H9 (cell line): ENCODE measurements around the gene SHH. TPM values are rescaled to one million over a fixed set of nuclear protein-coding genes. Genes with fewer than 3 reads are reported as not detected.
A peak's percentile ranks its signal among the peaks of the same experiment; 100 is the strongest.

Experiments
- DNase-seq: peaks from one replicate; pipeline ENCODE4 v3.0.0-alpha.2; 2017
- H2AFZ ChIP-seq: one replicate; pipeline ENCODE4 v1.6.1; 2013; ENCODE audit warnings: mild to moderate bottlenecking, low read length, control low read depth, moderate library complexity
- H2AK5ac ChIP-seq: 2 replicates; pipeline ENCODE4 v1.6.1; 2013; ENCODE audit warnings: low read length, control low read depth, mixed read lengths; ENCODE audit not compliant: insufficient read length
- H2BK120ac ChIP-seq: one replicate; pipeline ENCODE4 v1.6.1; 2013; ENCODE audit warnings: low read depth, mild to moderate bottlenecking, low read length, control low read depth, inconsistent platforms; ENCODE audit not compliant: poor library complexity, severe bottlenecking
- H2BK12ac ChIP-seq: 2 replicates; pipeline ENCODE4 v1.6.1; 2013; ENCODE audit warnings: low read length, control low read depth, mixed read lengths, low read depth; ENCODE audit not compliant: insufficient read length
- H2BK15ac ChIP-seq: 2 replicates; pipeline ENCODE4 v1.6.1; 2013; ENCODE audit warnings: low read depth, low read length, control low read depth
- H2BK20ac ChIP-seq: one replicate; pipeline ENCODE4 v1.6.1; 2013; ENCODE audit warnings: low read depth, mild to moderate bottlenecking, low read length, control low read depth, inconsistent platforms; ENCODE audit not compliant: poor library complexity, severe bottlenecking
- H2BK5ac ChIP-seq: 2 replicates; pipeline ENCODE4 v1.6.1; 2013; ENCODE audit warnings: low read length, control low read depth, mixed read lengths; ENCODE audit not compliant: insufficient read length
- H3K14ac ChIP-seq: 2 replicates; pipeline ENCODE4 v1.6.1; 2013; ENCODE audit warnings: low read length, control low read depth; ENCODE audit not compliant: insufficient read depth
- H3K18ac ChIP-seq: 2 replicates; pipeline ENCODE4 v1.6.1; 2013; ENCODE audit warnings: low read depth, mild to moderate bottlenecking, mixed read lengths, low read length, control low read depth; ENCODE audit not compliant: insufficient read length
- H3K23ac ChIP-seq: 2 replicates; pipeline ENCODE4 v1.6.1; 2013; ENCODE audit warnings: low read length, control low read depth, mixed read lengths, low read depth; ENCODE audit not compliant: insufficient read length
- H3K23me2 ChIP-seq: 2 replicates; pipeline ENCODE4 v1.6.1; 2013; ENCODE audit warnings: low read depth, mild to moderate bottlenecking, mixed read lengths, low read length, control low read depth; ENCODE audit not compliant: insufficient read length, poor library complexity, severe bottlenecking
- H3K27ac ChIP-seq: 2 replicates; pipeline ENCODE4 v1.5.1; 2013; ENCODE audit warnings: low read length, control low read depth, mixed read lengths, low read depth; ENCODE audit not compliant: insufficient read length
- H3K27me3 ChIP-seq: 2 replicates; pipeline ENCODE4 v1.6.1; 2013; ENCODE audit warnings: low read length, control low read depth, inconsistent platforms; ENCODE audit not compliant: insufficient read depth
- H3K4ac ChIP-seq: 2 replicates; pipeline ENCODE4 v1.6.1; 2013; ENCODE audit warnings: low read depth, mild to moderate bottlenecking, control low read depth, inconsistent platforms, low read length, moderate library complexity
- H3K4me1 ChIP-seq: 2 replicates; pipeline ENCODE4 v1.6.1; 2013; ENCODE audit warnings: low read length, control low read depth, inconsistent platforms; ENCODE audit not compliant: insufficient read depth
- H3K4me2 ChIP-seq: 2 replicates; pipeline ENCODE4 v1.6.1; 2013; ENCODE audit warnings: low read length, control low read depth, mixed read lengths; ENCODE audit not compliant: insufficient read length, insufficient read depth
- H3K56ac ChIP-seq: 2 replicates; pipeline ENCODE4 v1.6.1; 2013; ENCODE audit warnings: low read depth, mild to moderate bottlenecking, mixed read lengths, low read length, control low read depth; ENCODE audit not compliant: insufficient read length
- H3K79me1 ChIP-seq: 2 replicates; pipeline ENCODE4 v1.6.1; 2013; ENCODE audit warnings: low read depth, mild to moderate bottlenecking, moderate library complexity, low read length, control low read depth, inconsistent platforms; ENCODE audit not compliant: insufficient read depth, poor library complexity, severe bottlenecking
- H3K79me2 ChIP-seq: 2 replicates; pipeline ENCODE4 v1.6.1; 2013; ENCODE audit warnings: low read length, control low read depth, inconsistent platforms; ENCODE audit not compliant: insufficient read depth
- H3K9ac ChIP-seq: 2 replicates; pipeline ENCODE4 v1.6.1; 2013; ENCODE audit warnings: low read length, control low read depth, mixed read lengths; ENCODE audit not compliant: insufficient read length; ENCODE audit errors: extremely low read depth
- H3K9me3 ChIP-seq: one replicate; pipeline ENCODE4 v1.6.1; 2013; ENCODE audit warnings: low read depth, low read length, inconsistent platforms; ENCODE audit not compliant: control insufficient read depth
- H3T11ph ChIP-seq: one replicate; pipeline ENCODE4 v1.6.1; 2013; ENCODE audit warnings: mild to moderate bottlenecking, low read length, control low read depth, inconsistent platforms
- H4K20me1 ChIP-seq: one replicate; pipeline ENCODE4 v1.6.1; 2013; ENCODE audit not compliant: control insufficient read depth, insufficient read length, insufficient read depth
- H4K5ac ChIP-seq: 2 replicates; pipeline ENCODE4 v1.6.1; 2013; ENCODE audit warnings: low read depth, mild to moderate bottlenecking, mixed read lengths, low read length, control low read depth; ENCODE audit not compliant: insufficient read length
- H4K8ac ChIP-seq: replicated peaks from 2 replicates; pipeline ENCODE4 v1.6.1; 2013; ENCODE audit warnings: low read length, control low read depth, mixed read lengths, low read depth; ENCODE audit not compliant: insufficient read length
- H4K91ac ChIP-seq: 2 replicates; pipeline ENCODE4 v1.6.1; 2013; ENCODE audit warnings: low read depth, mild to moderate bottlenecking, moderate library complexity, mixed read lengths, low read length, control low read depth; ENCODE audit not compliant: insufficient read length
- H3K27ac Mint-ChIP-seq, 3 experiments: 2 replicates in 2 of 3; 3 replicates in 1 of 3; pipeline ENCODE4 v1.8.0; 2020 to 2021; ENCODE audit warnings: mixed read lengths in 3 of 3, mild to moderate bottlenecking in 1 of 3, moderate library complexity in 1 of 3
- H3K27me3 Mint-ChIP-seq: 2 replicates; pipeline ENCODE4 v1.8.0; 2021; ENCODE audit warnings: low read depth, mild to moderate bottlenecking, moderate library complexity, mixed read lengths
- H3K36me3 Mint-ChIP-seq, 3 experiments: 2 replicates in 2 of 3; 3 replicates in 1 of 3; pipeline ENCODE4 v1.8.0; 2020 to 2021; ENCODE audit warnings: low read depth in 3 of 3, mixed read lengths in 3 of 3; ENCODE audit not compliant: insufficient read depth in 1 of 3
- H3K4me1 Mint-ChIP-seq, 2 experiments: 2 replicates each; pipeline ENCODE4 v1.8.0; 2020; ENCODE audit warnings: mixed read lengths in 2 of 2
- H3K4me3 Mint-ChIP-seq, 2 experiments: 2 replicates in 1 of 2; 3 replicates in 1 of 2; pipeline ENCODE4 v1.8.0; 2020 to 2021; ENCODE audit warnings: mild to moderate bottlenecking in 2 of 2, mixed read lengths in 2 of 2, moderate library complexity in 1 of 2
- H3K9me3 Mint-ChIP-seq, 2 experiments: 2 replicates in 1 of 2; 3 replicates in 1 of 2; pipeline ENCODE4 v1.8.0; 2020; ENCODE audit warnings: mild to moderate bottlenecking in 2 of 2, mixed read lengths in 2 of 2, moderate library complexity in 1 of 2
- WGBS: extraction: QIAGEN DNeasy Blood & Tissue Kit; methylation state at CpG from one replicate; pipeline ENCODE4 v1.1.7; 2013; ENCODE audit warnings: missing lambda C conversion rate, low lambda C conversion rate, mixed read lengths; ENCODE audit not compliant: insufficient read length; ENCODE audit errors: extremely low coverage; 5-methylcytosine and 5-hydroxymethylcytosine counted together
- total RNA-seq: library from RNA; stranded (reverse); gene quantifications from 2 replicates; pipeline ENCODE4 v1.2.1, GENCODE V29; 2021
- TF ChIP-seq, protein P1 (sequence below): fragments of 200-600 bp; sonication (generic); conservative IDR thresholded peaks from 3 replicates; pipeline ENCODE4 v1.8.0; 2021; ENCODE audit warnings: antibody characterized with exemption, mild to moderate bottlenecking

Gene SHH
- total RNA-seq, 1 experiment from 2014 or later: 0.07 TPM

DNA sequence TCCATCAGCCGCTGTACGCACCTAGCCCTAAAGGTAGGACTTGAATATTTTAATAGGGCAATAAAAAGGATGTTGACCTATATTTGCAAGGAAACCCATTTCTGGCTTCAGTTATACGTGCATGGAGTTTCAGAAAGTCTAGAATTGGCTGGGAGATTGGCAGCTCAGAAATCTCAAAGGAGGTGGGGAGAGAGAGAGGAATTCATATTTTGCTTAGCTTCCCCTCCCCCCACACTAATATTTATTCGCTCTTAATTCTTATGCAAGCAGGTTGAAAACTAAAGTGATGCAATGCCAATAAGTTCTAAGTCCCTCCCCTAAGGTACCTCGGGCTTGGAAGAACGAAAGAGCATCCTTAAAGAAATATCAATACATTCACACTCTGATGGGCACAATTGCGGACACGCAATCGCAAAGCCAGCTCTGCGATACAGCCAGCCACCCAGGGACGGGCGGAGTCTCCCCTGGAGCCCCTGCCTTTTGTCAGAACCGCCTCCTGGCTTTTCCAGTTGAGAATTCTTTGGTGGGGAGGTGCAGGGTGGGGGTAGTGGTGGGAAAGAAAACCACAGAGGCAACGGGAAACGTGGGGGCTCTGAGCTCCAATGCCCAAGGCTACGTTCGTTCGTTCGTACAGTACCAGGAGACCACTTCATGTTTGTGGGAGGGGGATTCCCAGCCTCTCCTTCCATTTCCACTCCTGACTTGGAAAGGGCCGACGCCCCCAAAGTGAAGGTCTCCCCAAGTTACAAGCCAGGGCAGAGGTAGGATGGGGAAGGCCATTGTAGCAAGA is 1.3 kb downstream of the SHH start:
- H3K4me3 Mint-ChIP-seq: peak overlapping the region in 1 of 2 experiments; percentile 72; a peak in 3 of 5 replicates
- WGBS: no CpG with 5 or more reads among the region's 21 CpGs
- H3K9ac ChIP-seq: no peak overlapping the region

More for the DNA sequence above, 1.3 kb downstream of the SHH start:
- Mint-ChIP-seq H3K27ac (no peak overlapping the region), H3K9me3 (peaks cover 0 to 3% of the 10 kb centered on the region in 2 experiments; a peak in 3 of 5 replicates), H3K36me3 (no peaks in the 10 kb centered on the region; a peak in 1 of 7 replicates), H3K4me1 (peaks cover 29 to 71% of the 10 kb centered on the region in 2 experiments), H3K27me3 (peaks cover 95% of the 10 kb centered on the region)
- H2AK5ac ChIP-seq: no peak overlapping the region
- H3K23me2 ChIP-seq: peaks cover 14% of the 10 kb centered on the region
- H3K27me3 ChIP-seq: peaks cover 87% of the 10 kb centered on the region
- no peaks in the 10 kb centered on the region; the same call in 1 of the 2 replicates for H3K4me1 ChIP-seq
- no peak overlapping the region for H3T11ph ChIP-seq
- no peak overlapping the region for H2BK5ac ChIP-seq
- H3K79me1 ChIP-seq: no peaks in the 10 kb centered on the region
- no peak overlapping the region for H3K23ac ChIP-seq
- DNase-seq: no peak
- no peaks in the 10 kb centered on the region for H3K79me2 ChIP-seq
- TF ChIP-seq, protein P1, sequence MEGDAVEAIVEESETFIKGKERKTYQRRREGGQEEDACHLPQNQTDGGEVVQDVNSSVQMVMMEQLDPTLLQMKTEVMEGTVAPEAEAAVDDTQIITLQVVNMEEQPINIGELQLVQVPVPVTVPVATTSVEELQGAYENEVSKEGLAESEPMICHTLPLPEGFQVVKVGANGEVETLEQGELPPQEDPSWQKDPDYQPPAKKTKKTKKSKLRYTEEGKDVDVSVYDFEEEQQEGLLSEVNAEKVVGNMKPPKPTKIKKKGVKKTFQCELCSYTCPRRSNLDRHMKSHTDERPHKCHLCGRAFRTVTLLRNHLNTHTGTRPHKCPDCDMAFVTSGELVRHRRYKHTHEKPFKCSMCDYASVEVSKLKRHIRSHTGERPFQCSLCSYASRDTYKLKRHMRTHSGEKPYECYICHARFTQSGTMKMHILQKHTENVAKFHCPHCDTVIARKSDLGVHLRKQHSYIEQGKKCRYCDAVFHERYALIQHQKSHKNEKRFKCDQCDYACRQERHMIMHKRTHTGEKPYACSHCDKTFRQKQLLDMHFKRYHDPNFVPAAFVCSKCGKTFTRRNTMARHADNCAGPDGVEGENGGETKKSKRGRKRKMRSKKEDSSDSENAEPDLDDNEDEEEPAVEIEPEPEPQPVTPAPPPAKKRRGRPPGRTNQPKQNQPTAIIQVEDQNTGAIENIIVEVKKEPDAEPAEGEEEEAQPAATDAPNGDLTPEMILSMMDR: no peak
- H3K18ac ChIP-seq: no peak overlapping the region
- H4K8ac ChIP-seq: no peak overlapping the region
- H2BK120ac ChIP-seq: no peak overlapping the region
- no peaks in the 10 kb centered on the region for H3K9me3 ChIP-seq
- H3K27ac ChIP-seq: no peak overlapping the region
- H2BK20ac ChIP-seq: no peak overlapping the region
- no peak overlapping the region for H3K56ac ChIP-seq
- no peak overlapping the region for H3K14ac ChIP-seq
- H2AFZ ChIP-seq: no peak overlapping the region
- peak overlapping the region; percentile 56 for H3K4me2 ChIP-seq
- no peak overlapping the region for H2BK12ac ChIP-seq
- no peak overlapping the region for H4K5ac ChIP-seq
- H4K20me1 ChIP-seq: no peaks in the 10 kb centered on the region
- no peak overlapping the region for H4K91ac ChIP-seq
- no peak overlapping the region for H3K4ac ChIP-seq
- no peak overlapping the region for H2BK15ac ChIP-seq
